Tibial nerve (tissue), 4 donors: ENCODE data around the gene RAB40A.

ENCODE experiments used
- CTCF ChIP-seq, 5 experiments: fragments of 200-600 bp in 3 of 5; fragments of 450-650 bp in 2 of 5; sonication (generic) in 3 of 5; IDR thresholded peaks; one replicate each; pipeline ENCODE4 v1.5.1; 2016 to 2019; ENCODE audit warnings: antibody characterized with exemption in 5 of 5, mild to moderate bottlenecking in 3 of 5, moderate library complexity in 2 of 5
- EP300 ChIP-seq, 2 donors: sonication (generic); formaldehyde crosslinking; IDR thresholded peaks; one replicate each; pipeline ENCODE4 v1.6.1; 2017; ENCODE audit warnings: antibody characterized with exemption in 2 of 2, mild to moderate bottlenecking in 1 of 2

GRCh38 chrX:103464774-103465117 is 54.5 kb downstream of the RAB40A start:
- TF ChIP-seq CTCF (IDR thresholded peaks at IDR 0.05), result peak; percentile 55 to 77 (median 70)
- no peak for TF ChIP-seq EP300 (IDR thresholded peaks at IDR 0.05)
